Fibroblast of lung (primary cell): ENCODE results near the gene PPID. TPM values are rescaled to one million over a fixed set of nuclear protein-coding genes. Genes with fewer than 3 reads are reported as not detected.
A peak's percentile ranks its signal among the peaks of the same experiment; 100 is the strongest.

Source experiments
- DNase-seq, 2 donors: peaks; one replicate each; pipeline versions ENCODE4 v3.0.0 to v3.0.0-alpha.2; 2010; ENCODE audit warnings: low read depth in 2 of 2
- H2AFZ ChIP-seq: 2 replicates; pipeline ENCODE4 v1.5.1; 2012; ENCODE audit warnings: low read length, control low read depth, inconsistent platforms
- H3K27ac ChIP-seq: 2 replicates; pipeline ENCODE4 v1.5.1; 2011; ENCODE audit warnings: low read length, control low read depth; ENCODE audit not compliant: insufficient read depth
- H3K27me3 ChIP-seq: 2 replicates; pipeline ENCODE4 v1.5.1; 2011; ENCODE audit warnings: mild to moderate bottlenecking, low read length; ENCODE audit not compliant: control insufficient read depth, insufficient read depth
- H3K36me3 ChIP-seq: 2 replicates; pipeline ENCODE4 v1.5.1; 2011; ENCODE audit warnings: low read length; ENCODE audit not compliant: control insufficient read depth, insufficient read depth
- H3K4me1 ChIP-seq: 2 replicates; pipeline ENCODE4 v1.5.1; 2011; ENCODE audit warnings: low read length; ENCODE audit not compliant: control insufficient read depth, insufficient read depth; ENCODE audit errors: extremely low read depth
- H3K4me2 ChIP-seq: 2 replicates; pipeline ENCODE4 v1.5.1; 2011; ENCODE audit warnings: low read length, control low read depth; ENCODE audit not compliant: insufficient read depth; ENCODE audit errors: extremely low read depth
- H3K4me3 ChIP-seq, 4 experiments: fragments of 200-600 bp in 1 of 4; sonication (generic) in 1 of 4; replicated peaks in 1 of 4; 2 replicates each; pipeline ENCODE4 v1.5.1; 2011 to 2016; ENCODE audit warnings: low read length in 4 of 4, low read depth in 3 of 4, mild to moderate bottlenecking in 3 of 4, control low read depth in 2 of 4, inconsistent platforms in 1 of 4, mixed read lengths in 1 of 4; ENCODE audit not compliant: insufficient read depth in 1 of 4; ENCODE audit errors: control extremely low read depth in 1 of 4
- H3K79me2 ChIP-seq: 2 replicates; pipeline ENCODE4 v1.5.1; 2012; ENCODE audit warnings: mild to moderate bottlenecking, low read length, inconsistent platforms; ENCODE audit not compliant: control insufficient read depth, insufficient read depth
- H3K9ac ChIP-seq: 2 replicates; pipeline ENCODE4 v1.5.1; 2011; ENCODE audit warnings: mild to moderate bottlenecking, low read length, control low read depth; ENCODE audit not compliant: insufficient read depth
- H3K9me3 ChIP-seq: 2 replicates; pipeline ENCODE4 v1.5.1; 2012; ENCODE audit warnings: low read depth, low read length; ENCODE audit not compliant: control insufficient read depth, insufficient read depth
- H4K20me1 ChIP-seq: 2 replicates; pipeline ENCODE4 v1.5.1; 2011; ENCODE audit warnings: low read length; ENCODE audit not compliant: control insufficient read depth, insufficient read depth; ENCODE audit errors: extremely low read depth
- CTCF ChIP-seq, 2 donors: IDR thresholded peaks in 1 of 2; conservative IDR thresholded peaks in 1 of 2; 1 replicate in 1 of 2; 2 replicates in 1 of 2; pipeline ENCODE4 v1.5.1; 2011 to 2012; ENCODE audit warnings: low read length in 2 of 2, control low read depth in 1 of 2, inconsistent platforms in 1 of 2, low read depth in 1 of 2, mild to moderate bottlenecking in 1 of 2
- EZH2 ChIP-seq: IDR thresholded peaks from 2 replicates; pipeline ENCODE4 v1.5.1; 2012; ENCODE audit warnings: low read length, control low read depth, mild to moderate bottlenecking; ENCODE audit errors: missing control alignments
- polyA minus RNA-seq: library from RNA; depleted of rRNA, polyadenylated mRNA; stranded (reverse); fragments of >200 nt; gene quantifications from 2 replicates; pipeline ENCODE4 v1.2.3, GENCODE V29; 2011; ENCODE audit warnings: low replicate concordance
- polyA plus RNA-seq, 2 donors: library from polyadenylated mRNA; depleted of rRNA in 1 of 2; stranded (reverse) in 1 of 2; unstranded in 1 of 2; fragments of >200 nt; gene quantifications; 2 replicates each; pipeline ENCODE4 v1.2.1, GENCODE V29; 2011 to 2012; ENCODE audit warnings: missing spikeins in 1 of 2
- total RNA-seq: library from RNA; depleted of rRNA; stranded (reverse); fragments of >200 nt; gene quantifications from 2 replicates; pipeline ENCODE4 v1.2.1, GENCODE V29; 2014

The PPID gene
- total RNA-seq (34.4 and 36.0 TPM in 2 replicates), polyA plus RNA-seq (18.4 and 23.6 TPM in 2 replicates), polyA minus RNA-seq (1.2 and 4.6 TPM in 2 replicates)
- polyA plus RNA-seq (2012) = 24.1 and 24.2 TPM in 2 replicates

- no peaks in the 10 kb centered on the region for H3K4me1 ChIP-seq
- H3K4me2 ChIP-seq = peak within 1 kb of the TSS; percentile 98
- no peaks in the 10 kb centered on the region for H4K20me1 ChIP-seq
- peak within 1 kb of the TSS; percentile 75 for H3K9ac ChIP-seq
- no peaks in the 10 kb centered on the region for H3K9me3 ChIP-seq
- H3K79me2 ChIP-seq = peaks cover 19% of the 10 kb centered on the region
- peak; percentile 75 to 76 for DNase-seq
- H3K4me3 ChIP-seq = peak within 1 kb of the TSS; percentile 58 to 95 (median 70)
- TF ChIP-seq CTCF (conservative IDR thresholded peaks at IDR 0.05 in 1 of 2, IDR thresholded peaks at IDR 0.05 in 1 of 2; ENCODE audit: low read depth in 1 of 2, low read length in 2 of 2) = peak in 1 of 2 donors; percentile 7
- no peak for TF ChIP-seq EZH2
- H3K27ac ChIP-seq = peak within 1 kb of the TSS; percentile 82
- H3K36me3 ChIP-seq = no peaks in the 10 kb centered on the region
- H3K27me3 ChIP-seq = no peaks in the 10 kb centered on the region
- H2AFZ ChIP-seq = peak within 1 kb of the TSS; percentile 87
Observed at GRCh38 chr4:158722917-158723793, at the start of gene PPID. Gene PPID, minus strand, starts transcription at chr4:158723396. Its CDS starts 108 bp downstream, at chr4:158723288.

- Histone ChIP-seq H3K4me2 (no peak overlapping the region), H3K9ac (no peak overlapping the region), H3K4me3 (no peak overlapping the region)
Observed at GRCh38 chr4:158771776-158772175, 48.6 kb upstream of the PPID start.

More at GRCh38 chr4:158771776-158772175, 48.6 kb upstream of the PPID start:
- Histone ChIP-seq H3K79me2 (peaks cover 45% of the 10 kb centered on the region), H3K9me3 (no peaks in the 10 kb centered on the region), H3K27ac (no peak overlapping the region), H4K20me1 (no peaks in the 10 kb centered on the region), H3K27me3 (no peaks in the 10 kb centered on the region), H2AFZ (no peak overlapping the region), H3K36me3 (no peaks in the 10 kb centered on the region), H3K4me1 (peaks cover 2% of the 10 kb centered on the region)
- no peak for TF ChIP-seq EZH2
- no peak for TF ChIP-seq CTCF (conservative IDR thresholded peaks at IDR 0.05 in 1 of 2, IDR thresholded peaks at IDR 0.05 in 1 of 2; ENCODE audit: low read depth in 1 of 2, low read length in 2 of 2)
- no peak for DNase-seq
